ENCODE data around the gene RASGRP4.

- TF ChIP-seq EZH2 (IDR thresholded peaks at IDR 0.05; ENCODE audit: insufficient read depth, poor library complexity, severe bottlenecking): no peak
- TF ChIP-seq EZH2phosphoT487 (IDR thresholded peaks at IDR 0.05; ENCODE audit: insufficient read depth, low read depth): no peak
Measured at GRCh38 chr19:38429055-38429810, 3.2 kb upstream of the RASGRP4 start.

All from GM23248 (cell line).